WTC11 (cell line): ENCODE data around the gene PUS1. TPM values are rescaled to one million over a fixed set of nuclear protein-coding genes. Genes with fewer than 3 reads are reported as not detected.

Source experiments
- ATAC-seq: fragments of 200-7000 bp; cut with Tn5 transposase; 2 replicates; pipeline ENCODE4 v1.10.0; 2021; ENCODE audit warnings: mild to moderate bottlenecking, moderate library complexity
- CTCF ChIA-PET: fragments of 300-600 bp; sonication (Branson Sonifier 250); formaldehyde crosslinking; loops from one replicate; lab custom pipeline; 2021; ENCODE audit warnings: antibody characterized with exemption; lab: Charles Lee
- POLR2A ChIA-PET: fragments of 350-600 bp; sonication (Branson Sonifier 250); formaldehyde crosslinking; loops from one replicate; lab custom pipeline; 2021; ENCODE audit warnings: antibody characterized with exemption; lab: Charles Lee
- DNase-seq: peaks from one replicate; pipeline ENCODE4 v3.0.0; 2021; ENCODE audit warnings: low spot score
- H3K27ac Mint-ChIP-seq: 2 replicates; pipeline ENCODE4 v1.8.0; 2021; ENCODE audit warnings: mixed read lengths
- H3K27me3 Mint-ChIP-seq: 2 replicates; pipeline ENCODE4 v1.8.0; 2021; ENCODE audit warnings: low read depth, mild to moderate bottlenecking, moderate library complexity, mixed read lengths
- H3K36me3 Mint-ChIP-seq: 2 replicates; pipeline ENCODE4 v1.8.0; 2021; ENCODE audit warnings: mixed read lengths
- H3K4me1 Mint-ChIP-seq: 2 replicates; pipeline ENCODE4 v1.8.0; 2022; ENCODE audit warnings: mixed read lengths
- H3K4me3 Mint-ChIP-seq: 2 replicates; pipeline ENCODE4 v1.8.0; 2021; ENCODE audit warnings: mild to moderate bottlenecking, moderate library complexity, mixed read lengths
- H3K9me3 Mint-ChIP-seq: 2 replicates; pipeline ENCODE4 v1.8.0; 2021; ENCODE audit warnings: mixed read lengths
- ATF1 ChIP-seq: sonication (generic); formaldehyde crosslinking; IDR thresholded peaks from 2 replicates; pipeline ENCODE4 v1.8.1; 2023; ENCODE audit warnings: mild to moderate bottlenecking, moderate library complexity, missing genetic modification reagents
- CBFB ChIP-seq: sonication (generic); formaldehyde crosslinking; IDR thresholded peaks from 2 replicates; pipeline ENCODE4 v1.8.1; 2022; ENCODE audit warnings: mild to moderate bottlenecking, low read depth, missing genetic modification reagents
- CDX4 ChIP-seq: fragments of 250-450 bp; sonication (Bioruptor Pico); IDR thresholded peaks from 2 replicates; pipeline ENCODE4 v1.9.0; 2021; ENCODE audit warnings: moderate library complexity, mild to moderate bottlenecking, inconsistent platforms, borderline replicate concordance
- CTCF ChIP-seq: fragments of 200-600 bp; IDR thresholded peaks from 2 replicates; pipeline ENCODE4 v1.8.0; 2022; ENCODE audit warnings: antibody characterized with exemption
- E2F5 ChIP-seq: sonication (generic); formaldehyde crosslinking; IDR thresholded peaks from 2 replicates; pipeline ENCODE4 v1.8.1; 2022; ENCODE audit warnings: mild to moderate bottlenecking, moderate library complexity, missing genetic modification reagents
- ERG ChIP-seq: fragments of 250-450 bp; sonication (Bioruptor Pico); IDR thresholded peaks from 2 replicates; pipeline ENCODE4 v1.8.0; 2021; ENCODE audit warnings: mild to moderate bottlenecking
- FOXP1 ChIP-seq: sonication (generic); formaldehyde crosslinking; IDR thresholded peaks from 2 replicates; pipeline ENCODE4 v1.8.0; 2022; ENCODE audit warnings: missing genetic modification reagents, mild to moderate bottlenecking, moderate library complexity, borderline replicate concordance
- HMGXB4 ChIP-seq: sonication (generic); formaldehyde crosslinking; IDR thresholded peaks from 2 replicates; pipeline ENCODE4 v1.8.1; 2023; ENCODE audit warnings: mild to moderate bottlenecking, moderate library complexity, missing genetic modification reagents
- IRF1 ChIP-seq: sonication (generic); formaldehyde crosslinking; IDR thresholded peaks from 2 replicates; pipeline ENCODE4 v1.8.0; 2023; ENCODE audit warnings: missing genetic modification reagents
- JAZF1 ChIP-seq: fragments of 250-450 bp; sonication (Bioruptor Pico); IDR thresholded peaks from 2 replicates; pipeline ENCODE4 v1.9.0; 2021; ENCODE audit warnings: moderate library complexity, mild to moderate bottlenecking, inconsistent platforms
- MYBL2 ChIP-seq: sonication (generic); formaldehyde crosslinking; IDR thresholded peaks from 2 replicates; pipeline ENCODE4 v1.8.1; 2023; ENCODE audit warnings: mild to moderate bottlenecking, moderate library complexity, missing genetic modification reagents
- NR2C2 ChIP-seq: sonication (generic); formaldehyde crosslinking; IDR thresholded peaks from 2 replicates; pipeline ENCODE4 v1.8.0; 2022; ENCODE audit warnings: mild to moderate bottlenecking, missing genetic modification reagents
- SMAD4 ChIP-seq: sonication (generic); formaldehyde crosslinking; IDR thresholded peaks from 2 replicates; pipeline ENCODE4 v1.8.0; 2022; ENCODE audit warnings: mild to moderate bottlenecking, missing genetic modification reagents
- STAT6 ChIP-seq: sonication (generic); formaldehyde crosslinking; conservative IDR thresholded peaks from 2 replicates; pipeline ENCODE4 v1.8.1; 2023; ENCODE audit warnings: mild to moderate bottlenecking, low read depth, missing genetic modification reagents, moderate library complexity
- USF2 ChIP-seq: sonication (generic); formaldehyde crosslinking; IDR thresholded peaks from 2 replicates; pipeline ENCODE4 v1.8.1; 2023; ENCODE audit warnings: mild to moderate bottlenecking, missing genetic modification reagents, moderate library complexity
- ZNF121 ChIP-seq: sonication (generic); formaldehyde crosslinking; IDR thresholded peaks from 2 replicates; pipeline ENCODE4 v1.8.0; 2023; ENCODE audit warnings: missing genetic modification reagents
- ZNF263 ChIP-seq: sonication (generic); formaldehyde crosslinking; IDR thresholded peaks from 2 replicates; pipeline ENCODE4 v1.8.1; 2022; ENCODE audit warnings: low read depth, mild to moderate bottlenecking, moderate library complexity, missing genetic modification reagents
- ZSCAN18 ChIP-seq: fragments of 250-450 bp; sonication (Bioruptor Pico); IDR thresholded peaks from 2 replicates; pipeline ENCODE4 v2.1.2; 2022; ENCODE audit warnings: mild to moderate bottlenecking, moderate library complexity
- total RNA-seq: library from RNA; stranded (reverse); gene quantifications from 3 replicates; pipeline ENCODE4 v1.2.3, GENCODE V29; 2021

Gene PUS1
- total RNA-seq, 1 experiment from 2014 or later = 97.4 TPM

GRCh38 chr12:131944601-131945251, 15.7 kb downstream of the PUS1 start:
- no peaks in the 10 kb centered on the region for H3K27me3 Mint-ChIP-seq
- H3K4me3 Mint-ChIP-seq = no peak overlapping the region
- H3K36me3 Mint-ChIP-seq = peaks cover 50% of the 10 kb centered on the region
- POLR2A ChIA-PET = interaction anchor here (0.6 kb wide), 1 partner anchor 76 kb away, joined by 4 read pairs; no protein-coding TSS in a partner anchor
- H3K9me3 Mint-ChIP-seq = no peaks in the 10 kb centered on the region
- peak overlapping the region; percentile 79; the same call in 1 of the 2 replicates for H3K27ac Mint-ChIP-seq
- peaks cover 7% of the 10 kb centered on the region for H3K4me1 Mint-ChIP-seq
- no peak for DNase-seq
- CTCF ChIA-PET = no interaction called here
- TF ChIP-seq FOXP1 (CRISPR knock-in tag) = peak; percentile 39; the same call in 1 of the 2 replicates
- TF ChIP-seq JAZF1 (CRISPR knock-in tag) = no peak
- TF ChIP-seq, all 79 proteins: peak for 1
- ATAC-seq = no peak

GRCh38 chr12:131946757-131947156, 17.7 kb downstream of the PUS1 start:
- no peak for DNase-seq
- Mint-ChIP-seq H3K4me1 (peaks cover 7% of the 10 kb centered on the region), H3K36me3 (peaks cover 33% of the 10 kb centered on the region), H3K4me3 (no peak overlapping the region), H3K9me3 (no peaks in the 10 kb centered on the region), H3K27ac (peak overlapping the region; percentile 83), H3K27me3 (no peaks in the 10 kb centered on the region)
- no peak for ATAC-seq
- ChIA-PET CTCF (no interaction called here), POLR2A (interaction anchor here (0.8 kb wide), 1 partner anchor 19 kb away, joined by 3 read pairs; no protein-coding TSS in a partner anchor)
- TF ChIP-seq SMAD4 (CRISPR knock-in tag) = no peak
- TF ChIP-seq NR2C2 (CRISPR knock-in tag) = no peak
- TF ChIP-seq MYBL2 (CRISPR knock-in tag) = no peak
- no peak for TF ChIP-seq STAT6 (CRISPR knock-in tag)
- TF ChIP-seq ATF1 (CRISPR knock-in tag) = no peak
- TF ChIP-seq ZSCAN18 (CRISPR knock-in tag) = no peak
- no peak for TF ChIP-seq JAZF1 (CRISPR knock-in tag)
- TF ChIP-seq ZNF121 (CRISPR knock-in tag) = no peak
- no peak for TF ChIP-seq CDX4
- no peak for TF ChIP-seq CTCF
- no peak for TF ChIP-seq CBFB (CRISPR knock-in tag)

- ATAC-seq (no peak), DNase-seq (no peak)
- Mint-ChIP-seq H3K4me3 (no peak overlapping the region), H3K27me3 (no peaks in the 10 kb centered on the region), H3K9me3 (no peaks in the 10 kb centered on the region), H3K36me3 (peaks cover 25% of the 10 kb centered on the region), H3K27ac (peak overlapping the region; percentile 83), H3K4me1 (peaks cover 7% of the 10 kb centered on the region)
- POLR2A ChIA-PET = no interaction called here
- CTCF ChIA-PET = no interaction called here
- TF ChIP-seq ZNF263 (CRISPR knock-in tag) = no peak
- no peak for TF ChIP-seq USF2 (CRISPR knock-in tag)
- no peak for TF ChIP-seq ERG (CRISPR knock-in tag)
- TF ChIP-seq HMGXB4 = no peak
- TF ChIP-seq E2F5 = no peak
- TF ChIP-seq IRF1 (CRISPR knock-in tag) = 0 out of 2 replicates have a peak, but pooled peaks have one; percentile 23
These were observed 18.5 kb downstream of the PUS1 start for GRCh38 chr12:131947482-131948027.
